SK-N-SH (cell line): Measurements from ENCODE around the gene CDH13. TPM values are rescaled to one million over a fixed set of nuclear protein-coding genes. Genes with fewer than 3 reads are reported as not detected.

Experiments
- CTCF ChIA-PET: fragments of 300-600, 350-600 bp; formaldehyde crosslinking; extraction: SDS; loops from one replicate; lab custom pipeline; 2021; lab: Yijun Ruan, JAX
- POLR2A ChIA-PET: fragments of 350-600 bp; sonication (Branson Sonifier 250); formaldehyde crosslinking; extraction: SDS; loops from one replicate; lab custom pipeline; 2020; ENCODE audit warnings: antibody characterized with exemption, inconsistent platforms; lab: Yijun Ruan, JAX
- DNase-seq: peaks from one replicate; pipeline ENCODE4 v3.0.0; 2012
- H2AFZ ChIP-seq: fragments of 200-600 bp; sonication (generic); 2 replicates; pipeline ENCODE4 v1.8.1; 2016; ENCODE audit warnings: antibody characterized with exemption, mild to moderate bottlenecking, low read depth
- H3F3A ChIP-seq: fragments of 200-600 bp; sonication (generic); replicated peaks from 2 replicates; pipeline ENCODE3; 2016; ENCODE audit warnings: antibody characterized with exemption, mild to moderate bottlenecking; ENCODE audit not compliant: insufficient read depth
- H3K27ac ChIP-seq, 2 experiments: fragments of 200-500 bp in 1 of 2; fragments of 200-600 bp in 1 of 2; sonication (Bioruptor generic) in 1 of 2; sonication (generic), shearing (Covaris generic) in 1 of 2; 2 replicates each; pipeline versions ENCODE4 v1.5.1 to v1.6.1; 2014 to 2016; ENCODE audit warnings: low read depth in 2 of 2, inconsistent platforms in 1 of 2, low read length in 1 of 2, mild to moderate bottlenecking in 1 of 2, mixed read lengths in 1 of 2
- H3K27me3 ChIP-seq: fragments of 200-600 bp; sonication (generic), shearing (Covaris generic); 2 replicates; pipeline ENCODE4 v1.6.1; 2016; ENCODE audit warnings: mixed run types; ENCODE audit not compliant: insufficient read depth
- H3K36me3 ChIP-seq, 2 experiments: fragments of 200-500 bp in 1 of 2; fragments of 200-600 bp in 1 of 2; sonication (Bioruptor generic) in 1 of 2; sonication (generic) in 1 of 2; replicated peaks in 1 of 2; 2 replicates each; pipeline versions ENCODE3 to v1.5.1; 2014 to 2016; ENCODE audit warnings: low read length in 1 of 2, mild to moderate bottlenecking in 1 of 2; ENCODE audit not compliant: insufficient read depth in 2 of 2, control insufficient read depth in 1 of 2
- H3K4me1 ChIP-seq, 2 experiments: fragments of 200-500 bp in 1 of 2; fragments of 200-600 bp in 1 of 2; sonication (Bioruptor generic) in 1 of 2; sonication (generic), shearing (Covaris generic) in 1 of 2; 2 replicates each; pipeline versions ENCODE4 v1.5.1 to v1.6.1; 2014 to 2016; ENCODE audit warnings: low read depth in 1 of 2, low read length in 1 of 2, mixed run types in 1 of 2; ENCODE audit not compliant: insufficient read depth in 2 of 2, control insufficient read depth in 1 of 2
- H3K4me2 ChIP-seq: fragments of 200-600 bp; sonication (generic), shearing (Covaris generic); 2 replicates; pipeline ENCODE4 v1.6.1; 2017; ENCODE audit warnings: mixed run types
- H3K4me3 ChIP-seq, 2 experiments: fragments of 200-500 bp in 1 of 2; fragments of 200-600 bp in 1 of 2; sonication (Bioruptor generic) in 1 of 2; sonication (generic), shearing (Covaris generic) in 1 of 2; 2 replicates each; pipeline versions ENCODE4 v1.5.1 to v1.8.1; 2014 to 2016; ENCODE audit warnings: low read depth in 2 of 2, inconsistent platforms in 1 of 2, low read length in 1 of 2, mild to moderate bottlenecking in 1 of 2, mixed read lengths in 1 of 2, moderate library complexity in 1 of 2
- H3K79me2 ChIP-seq: fragments of 200-600 bp; sonication (generic); 2 replicates; pipeline ENCODE4 v1.8.1; 2017; ENCODE audit warnings: mild to moderate bottlenecking; ENCODE audit not compliant: insufficient read depth
- H3K9ac ChIP-seq: fragments of 200-600 bp; sonication (generic); 2 replicates; pipeline ENCODE4 v1.6.1; 2017; ENCODE audit warnings: mixed run types
- H3K9me2 ChIP-seq: fragments of 200-600 bp; sonication (generic); 2 replicates; pipeline ENCODE4 v1.6.1; 2017; ENCODE audit warnings: mixed run types
- H3K9me3 ChIP-seq: fragments of 200-600 bp; sonication (generic); 2 replicates; pipeline ENCODE4 v1.6.1; 2017; ENCODE audit warnings: mixed run types, mild to moderate bottlenecking, moderate library complexity
- H4K20me1 ChIP-seq: fragments of 200-600 bp; sonication (generic); 2 replicates; pipeline ENCODE4 v1.6.1; 2017; ENCODE audit warnings: mild to moderate bottlenecking, mixed run types; ENCODE audit not compliant: insufficient read depth
- CHD2 ChIP-seq: fragments of 150-350 bp; IDR thresholded peaks from 2 replicates; pipeline ENCODE4 v1.6.1; 2018; ENCODE audit warnings: low read length; ENCODE audit not compliant: partially characterized antibody
- ELF1 ChIP-seq: IDR thresholded peaks from 2 replicates; pipeline ENCODE4 v1.4.0; 2012
- EP300 ChIP-seq, 2 experiments: IDR thresholded peaks; 2 replicates each; pipeline versions ENCODE4 v1.4.0 to v1.6.1; 2012; ENCODE audit warnings: borderline replicate concordance in 1 of 2, low read depth in 1 of 2, low read length in 1 of 2
- EZH2phosphoT487 ChIP-seq: fragments of 200-600 bp; sonication (generic); IDR thresholded peaks from 2 replicates; pipeline ENCODE4 v1.6.1; 2017; ENCODE audit warnings: low read depth, mixed run types, mild to moderate bottlenecking, antibody characterized with exemption, moderate library complexity, borderline replicate concordance
- FOSL2 ChIP-seq: IDR thresholded peaks from 2 replicates; pipeline ENCODE4 v1.4.0; 2012; ENCODE audit warnings: low read depth, mild to moderate bottlenecking, moderate library complexity, borderline replicate concordance
- FOXJ3 ChIP-seq: sonication (generic); formaldehyde crosslinking; IDR thresholded peaks from 2 replicates; pipeline ENCODE4 v1.5.1; 2020; ENCODE audit warnings: mild to moderate bottlenecking, missing genetic modification reagents
- GABPA ChIP-seq: IDR thresholded peaks from 2 replicates; pipeline ENCODE4 v1.4.0; 2012; ENCODE audit warnings: low read depth, mild to moderate bottlenecking
- GATA2 ChIP-seq: sonication (generic); formaldehyde crosslinking; IDR thresholded peaks from 2 replicates; pipeline ENCODE4 v1.5.0; 2020; ENCODE audit warnings: mild to moderate bottlenecking, missing genetic modification reagents
- JUND ChIP-seq: IDR thresholded peaks from 2 replicates; pipeline ENCODE4 v1.4.0; 2012
- MXI1 ChIP-seq: IDR thresholded peaks from 2 replicates; pipeline ENCODE4 v1.6.1; 2012; ENCODE audit warnings: mild to moderate bottlenecking, low read depth, low read length, improper control_type of control experiment
- NFIC ChIP-seq: IDR thresholded peaks from 2 replicates; pipeline ENCODE4 v1.4.0; 2012; ENCODE audit warnings: borderline replicate concordance
- POLR2AphosphoS5 ChIP-seq: IDR thresholded peaks from 2 replicates; pipeline ENCODE4 v1.6.1; 2012; ENCODE audit warnings: low read depth, low read length
- RAD21 ChIP-seq: IDR thresholded peaks from 2 replicates; pipeline ENCODE4 v1.6.1; 2012; ENCODE audit warnings: mild to moderate bottlenecking, low read length
- RCOR1 ChIP-seq: fragments of 150-350 bp; IDR thresholded peaks from 2 replicates; pipeline ENCODE4 v1.6.1; 2017; ENCODE audit warnings: antibody characterized with exemption, low read length
- RFX5 ChIP-seq: IDR thresholded peaks from 2 replicates; pipeline ENCODE4 v1.6.1; 2012; ENCODE audit warnings: mild to moderate bottlenecking, improper control_type of control experiment, low read length
- SIN3A ChIP-seq: IDR thresholded peaks from 2 replicates; pipeline ENCODE4 v1.6.1; 2012; ENCODE audit warnings: low read depth, mild to moderate bottlenecking, low read length, moderate library complexity, borderline replicate concordance
- SMC3 ChIP-seq: IDR thresholded peaks from 2 replicates; pipeline ENCODE4 v1.6.1; 2012; ENCODE audit warnings: low read depth, low read length, improper control_type of control experiment
- TAF1 ChIP-seq: IDR thresholded peaks from 2 replicates; pipeline ENCODE4 v1.6.1; 2012; ENCODE audit warnings: low read depth, mild to moderate bottlenecking, low read length, moderate library complexity, borderline replicate concordance
- TCF12 ChIP-seq: IDR thresholded peaks from 2 replicates; pipeline ENCODE4 v1.4.0; 2012
- YY1 ChIP-seq: IDR thresholded peaks from 2 replicates; pipeline ENCODE4 v1.4.0; 2012; ENCODE audit warnings: low read depth, mild to moderate bottlenecking
- WGBS: methylation state at CpG from one replicate; pipeline ENCODE4 v1.1.6; 2017; ENCODE audit warnings: low lambda C conversion rate; 5-methylcytosine and 5-hydroxymethylcytosine counted together
- polyA plus RNA-seq, 3 experiments: library from polyadenylated mRNA; depleted of rRNA; stranded (reverse); fragments of >200 nt; gene quantifications; 2 replicates each; pipeline ENCODE4 v1.2.3, GENCODE V29; 2012
- TF ChIP-seq, protein P1 (sequence below): fragments of 150-350 bp; IDR thresholded peaks from 2 replicates; pipeline ENCODE4 v1.6.1; 2017; ENCODE audit warnings: antibody characterized with exemption, low read length, low read depth, borderline replicate concordance
- TF ChIP-seq, protein P2 (sequence below): IDR thresholded peaks from 2 replicates; pipeline ENCODE4 v1.6.1; 2012; ENCODE audit warnings: mild to moderate bottlenecking, low read depth, low read length, moderate library complexity
- TF ChIP-seq, protein P3 (sequence below): IDR thresholded peaks from 2 replicates; pipeline ENCODE4 v1.4.0; 2012; ENCODE audit warnings: low read depth, borderline replicate concordance
- TF ChIP-seq, protein P4 (sequence below): fragments of 200-600 bp; sonication (generic); IDR thresholded peaks from 2 replicates; pipeline ENCODE4 v1.6.1; 2017; ENCODE audit warnings: antibody characterized with exemption, mild to moderate bottlenecking, moderate library complexity
- TF ChIP-seq, protein P5 (sequence below): IDR thresholded peaks from 2 replicates; pipeline ENCODE4 v1.4.0; 2012; ENCODE audit warnings: low read depth, borderline replicate concordance
- TF ChIP-seq, protein P6 (sequence below): IDR thresholded peaks from 2 replicates; pipeline ENCODE4 v1.4.0; 2012; ENCODE audit warnings: low read depth

The CDH13 gene
- polyA plus RNA-seq, 1 of the 3 experiments (the other 2 are of a cell fraction), result 93.0 TPM

DNA sequence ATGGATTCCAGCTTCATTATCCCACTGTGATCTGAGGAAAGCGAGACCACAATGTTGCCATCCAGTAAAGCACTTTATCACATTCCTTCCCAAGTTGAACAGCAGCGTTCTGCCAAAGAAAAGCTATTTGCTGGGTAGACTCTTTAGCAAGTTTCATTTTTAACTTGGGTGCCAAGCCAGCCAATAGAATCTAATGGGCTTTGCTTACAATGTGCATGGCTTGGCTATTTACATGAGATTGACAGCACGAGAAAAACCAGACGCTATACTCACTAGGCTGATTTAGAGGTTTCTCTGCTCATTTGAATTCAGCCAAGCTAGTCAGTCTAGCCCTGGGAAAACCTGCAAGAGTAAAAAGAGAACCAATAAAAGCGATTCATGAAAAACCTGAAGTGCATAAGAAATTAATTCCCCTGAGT lies 108.9 kb downstream of the CDH13 start:
- no peak for DNase-seq
- H3F3A ChIP-seq, result peaks cover 7% of the 10 kb centered on the region
- H3K9me3 ChIP-seq, result no peaks in the 10 kb centered on the region
- no peak overlapping the region for H3K9ac ChIP-seq
- peak overlapping the region; percentile 12 to 27; a peak in 2 of 4 replicates for H3K4me3 ChIP-seq
- peaks cover 3% of the 10 kb centered on the region; the same call in 1 of the 2 replicates for H3K79me2 ChIP-seq
- ChIA-PET CTCF (interaction anchor here (1.0 kb wide), 1 partner anchor 8 kb away, joined by 3 read pairs; no protein-coding TSS in a partner anchor), POLR2A (no interaction called here)
- no peak overlapping the region for H2AFZ ChIP-seq
- H3K36me3 ChIP-seq, result peaks cover 0 to 3% of the 10 kb centered on the region in 2 experiments
- H3K27me3 ChIP-seq, result no peaks in the 10 kb centered on the region
- no peaks in the 10 kb centered on the region for H4K20me1 ChIP-seq
- peak overlapping the region; percentile 67 to 76; a peak in 3 of 4 replicates for H3K27ac ChIP-seq
- H3K4me2 ChIP-seq, result peak overlapping the region; percentile 66; the same call in 1 of the 2 replicates
- H3K9me2 ChIP-seq, result no peaks in the 10 kb centered on the region
- 11% methylated on average over 5 of the region's 5 CpGs for WGBS
- H3K4me1 ChIP-seq, result no peaks in the 10 kb centered on the region; a peak in 2 of 4 replicates
- TF ChIP-seq SIN3A, result no peak
- TF ChIP-seq EZH2phosphoT487, result no peak
- TF ChIP-seq POLR2AphosphoS5, result no peak
- no peak for TF ChIP-seq SMC3
- TF ChIP-seq RCOR1, result no peak
- peak; percentile 25; the same call in 1 of the 2 replicates for TF ChIP-seq NFIC
- TF ChIP-seq, protein P1, sequence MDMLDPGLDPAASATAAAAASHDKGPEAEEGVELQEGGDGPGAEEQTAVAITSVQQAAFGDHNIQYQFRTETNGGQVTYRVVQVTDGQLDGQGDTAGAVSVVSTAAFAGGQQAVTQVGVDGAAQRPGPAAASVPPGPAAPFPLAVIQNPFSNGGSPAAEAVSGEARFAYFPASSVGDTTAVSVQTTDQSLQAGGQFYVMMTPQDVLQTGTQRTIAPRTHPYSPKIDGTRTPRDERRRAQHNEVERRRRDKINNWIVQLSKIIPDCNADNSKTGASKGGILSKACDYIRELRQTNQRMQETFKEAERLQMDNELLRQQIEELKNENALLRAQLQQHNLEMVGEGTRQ, result no peak
- TF ChIP-seq, protein P2, sequence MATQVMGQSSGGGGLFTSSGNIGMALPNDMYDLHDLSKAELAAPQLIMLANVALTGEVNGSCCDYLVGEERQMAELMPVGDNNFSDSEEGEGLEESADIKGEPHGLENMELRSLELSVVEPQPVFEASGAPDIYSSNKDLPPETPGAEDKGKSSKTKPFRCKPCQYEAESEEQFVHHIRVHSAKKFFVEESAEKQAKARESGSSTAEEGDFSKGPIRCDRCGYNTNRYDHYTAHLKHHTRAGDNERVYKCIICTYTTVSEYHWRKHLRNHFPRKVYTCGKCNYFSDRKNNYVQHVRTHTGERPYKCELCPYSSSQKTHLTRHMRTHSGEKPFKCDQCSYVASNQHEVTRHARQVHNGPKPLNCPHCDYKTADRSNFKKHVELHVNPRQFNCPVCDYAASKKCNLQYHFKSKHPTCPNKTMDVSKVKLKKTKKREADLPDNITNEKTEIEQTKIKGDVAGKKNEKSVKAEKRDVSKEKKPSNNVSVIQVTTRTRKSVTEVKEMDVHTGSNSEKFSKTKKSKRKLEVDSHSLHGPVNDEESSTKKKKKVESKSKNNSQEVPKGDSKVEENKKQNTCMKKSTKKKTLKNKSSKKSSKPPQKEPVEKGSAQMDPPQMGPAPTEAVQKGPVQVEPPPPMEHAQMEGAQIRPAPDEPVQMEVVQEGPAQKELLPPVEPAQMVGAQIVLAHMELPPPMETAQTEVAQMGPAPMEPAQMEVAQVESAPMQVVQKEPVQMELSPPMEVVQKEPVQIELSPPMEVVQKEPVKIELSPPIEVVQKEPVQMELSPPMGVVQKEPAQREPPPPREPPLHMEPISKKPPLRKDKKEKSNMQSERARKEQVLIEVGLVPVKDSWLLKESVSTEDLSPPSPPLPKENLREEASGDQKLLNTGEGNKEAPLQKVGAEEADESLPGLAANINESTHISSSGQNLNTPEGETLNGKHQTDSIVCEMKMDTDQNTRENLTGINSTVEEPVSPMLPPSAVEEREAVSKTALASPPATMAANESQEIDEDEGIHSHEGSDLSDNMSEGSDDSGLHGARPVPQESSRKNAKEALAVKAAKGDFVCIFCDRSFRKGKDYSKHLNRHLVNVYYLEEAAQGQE, result 0 out of 2 replicates have a peak, but pooled peaks have one; percentile 22
- TF ChIP-seq FOXJ3 (CRISPR knock-in tag), result no peak
- TF ChIP-seq GATA2 (CRISPR knock-in tag), result no peak
- no peak for TF ChIP-seq CHD2
- peak; percentile 80 for TF ChIP-seq TCF12
- no peak for TF ChIP-seq FOSL2
- no peak for TF ChIP-seq RFX5
- TF ChIP-seq YY1, result no peak
- TF ChIP-seq, protein P3, sequence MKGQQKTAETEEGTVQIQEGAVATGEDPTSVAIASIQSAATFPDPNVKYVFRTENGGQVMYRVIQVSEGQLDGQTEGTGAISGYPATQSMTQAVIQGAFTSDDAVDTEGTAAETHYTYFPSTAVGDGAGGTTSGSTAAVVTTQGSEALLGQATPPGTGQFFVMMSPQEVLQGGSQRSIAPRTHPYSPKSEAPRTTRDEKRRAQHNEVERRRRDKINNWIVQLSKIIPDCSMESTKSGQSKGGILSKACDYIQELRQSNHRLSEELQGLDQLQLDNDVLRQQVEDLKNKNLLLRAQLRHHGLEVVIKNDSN, result no peak
- no peak for TF ChIP-seq GABPA
- TF ChIP-seq, protein P4, sequence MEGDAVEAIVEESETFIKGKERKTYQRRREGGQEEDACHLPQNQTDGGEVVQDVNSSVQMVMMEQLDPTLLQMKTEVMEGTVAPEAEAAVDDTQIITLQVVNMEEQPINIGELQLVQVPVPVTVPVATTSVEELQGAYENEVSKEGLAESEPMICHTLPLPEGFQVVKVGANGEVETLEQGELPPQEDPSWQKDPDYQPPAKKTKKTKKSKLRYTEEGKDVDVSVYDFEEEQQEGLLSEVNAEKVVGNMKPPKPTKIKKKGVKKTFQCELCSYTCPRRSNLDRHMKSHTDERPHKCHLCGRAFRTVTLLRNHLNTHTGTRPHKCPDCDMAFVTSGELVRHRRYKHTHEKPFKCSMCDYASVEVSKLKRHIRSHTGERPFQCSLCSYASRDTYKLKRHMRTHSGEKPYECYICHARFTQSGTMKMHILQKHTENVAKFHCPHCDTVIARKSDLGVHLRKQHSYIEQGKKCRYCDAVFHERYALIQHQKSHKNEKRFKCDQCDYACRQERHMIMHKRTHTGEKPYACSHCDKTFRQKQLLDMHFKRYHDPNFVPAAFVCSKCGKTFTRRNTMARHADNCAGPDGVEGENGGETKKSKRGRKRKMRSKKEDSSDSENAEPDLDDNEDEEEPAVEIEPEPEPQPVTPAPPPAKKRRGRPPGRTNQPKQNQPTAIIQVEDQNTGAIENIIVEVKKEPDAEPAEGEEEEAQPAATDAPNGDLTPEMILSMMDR, result no peak
- TF ChIP-seq, protein P5, sequence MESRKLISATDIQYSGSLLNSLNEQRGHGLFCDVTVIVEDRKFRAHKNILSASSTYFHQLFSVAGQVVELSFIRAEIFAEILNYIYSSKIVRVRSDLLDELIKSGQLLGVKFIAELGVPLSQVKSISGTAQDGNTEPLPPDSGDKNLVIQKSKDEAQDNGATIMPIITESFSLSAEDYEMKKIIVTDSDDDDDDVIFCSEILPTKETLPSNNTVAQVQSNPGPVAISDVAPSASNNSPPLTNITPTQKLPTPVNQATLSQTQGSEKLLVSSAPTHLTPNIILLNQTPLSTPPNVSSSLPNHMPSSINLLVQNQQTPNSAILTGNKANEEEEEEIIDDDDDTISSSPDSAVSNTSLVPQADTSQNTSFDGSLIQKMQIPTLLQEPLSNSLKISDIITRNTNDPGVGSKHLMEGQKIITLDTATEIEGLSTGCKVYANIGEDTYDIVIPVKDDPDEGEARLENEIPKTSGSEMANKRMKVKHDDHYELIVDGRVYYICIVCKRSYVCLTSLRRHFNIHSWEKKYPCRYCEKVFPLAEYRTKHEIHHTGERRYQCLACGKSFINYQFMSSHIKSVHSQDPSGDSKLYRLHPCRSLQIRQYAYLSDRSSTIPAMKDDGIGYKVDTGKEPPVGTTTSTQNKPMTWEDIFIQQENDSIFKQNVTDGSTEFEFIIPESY, result no peak
- no peak for TF ChIP-seq ELF1
- no peak for TF ChIP-seq EP300 (IDR thresholded peaks at IDR 0.05; ENCODE audit: borderline replicate concordance in 1 of 2, low read depth in 1 of 2, low read length in 1 of 2)
- TF ChIP-seq, protein P6, sequence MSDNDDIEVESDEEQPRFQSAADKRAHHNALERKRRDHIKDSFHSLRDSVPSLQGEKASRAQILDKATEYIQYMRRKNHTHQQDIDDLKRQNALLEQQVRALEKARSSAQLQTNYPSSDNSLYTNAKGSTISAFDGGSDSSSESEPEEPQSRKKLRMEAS, result peak; percentile 25; the same call in 1 of the 2 replicates
- TF ChIP-seq TAF1, result no peak
- TF ChIP-seq MXI1, result no peak
- no peak for TF ChIP-seq RAD21
- no peak for TF ChIP-seq JUND
